Hematopoietic multipotent progenitor cell (in vitro differentiated cells): ENCODE data around the gene CIDEA. TPM values are rescaled to one million over a fixed set of nuclear protein-coding genes. Genes with fewer than 3 reads are reported as not detected.
A peak's percentile ranks its signal among the peaks of the same experiment; 100 is the strongest.
"Not testable (repeated sequence)": the region's sequence is repeated elsewhere in the genome, so short reads cannot be mapped to it uniquely, and the experiment has no call there.

Experiments used
- DNase-seq, 3 donors: peaks; one replicate each; pipeline ENCODE4 v3.0.0-alpha.2; 2011 to 2015; ENCODE audit warnings: low read depth in 2 of 3, low spot score in 2 of 3
- total RNA-seq: library from RNA; depleted of rRNA; stranded (reverse); fragments of >200 nt; gene quantifications from one replicate; pipeline ENCODE4 v1.2.3, GENCODE V29; 2012

CIDEA gene, protein sequence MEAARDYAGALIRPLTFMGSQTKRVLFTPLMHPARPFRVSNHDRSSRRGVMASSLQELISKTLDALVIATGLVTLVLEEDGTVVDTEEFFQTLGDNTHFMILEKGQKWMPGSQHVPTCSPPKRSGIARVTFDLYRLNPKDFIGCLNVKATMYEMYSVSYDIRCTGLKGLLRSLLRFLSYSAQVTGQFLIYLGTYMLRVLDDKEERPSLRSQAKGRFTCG
- not detected for total RNA-seq

DNA sequence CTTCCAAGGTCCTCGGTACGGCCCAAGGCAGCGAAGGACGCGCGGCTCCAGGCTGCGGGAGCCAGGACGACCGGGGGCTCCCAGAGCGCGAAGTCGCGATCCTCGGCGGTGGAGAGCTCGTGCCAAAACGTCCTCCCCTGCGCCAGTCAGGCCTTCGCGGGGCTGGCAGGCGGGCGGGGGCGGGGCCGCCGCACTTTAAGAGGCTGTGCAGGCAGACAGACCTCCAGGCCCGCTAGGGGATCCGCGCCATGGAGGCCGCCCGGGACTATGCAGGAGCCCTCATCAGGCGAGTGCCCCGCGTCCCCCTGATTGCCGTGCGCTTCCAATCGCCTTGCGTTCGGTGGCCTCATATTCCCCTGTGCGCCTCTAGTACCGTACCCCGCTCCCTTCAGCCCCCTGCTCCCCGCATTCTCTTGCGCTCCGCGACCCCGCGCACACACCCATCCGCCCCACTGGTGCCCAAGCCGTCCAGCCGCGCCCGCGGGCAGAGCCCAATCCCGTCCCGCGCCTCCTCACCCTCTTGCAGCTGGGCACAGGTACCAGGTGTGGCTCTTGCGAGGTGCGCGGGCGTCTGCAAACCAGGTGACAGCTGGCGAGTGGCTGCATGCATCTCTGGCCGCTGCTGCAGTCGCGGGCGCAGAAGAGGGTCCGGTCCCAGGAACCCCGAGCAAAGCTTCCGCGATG is at the start of gene CIDEA:
TSS of gene CIDEA (plus strand) at position 226 of the 684 bp plus-strand sequence. CDS start at position 249, 23 bp downstream.
- peak in 2 of 3 donors; percentile 15 to 42 for DNase-seq

DNA sequence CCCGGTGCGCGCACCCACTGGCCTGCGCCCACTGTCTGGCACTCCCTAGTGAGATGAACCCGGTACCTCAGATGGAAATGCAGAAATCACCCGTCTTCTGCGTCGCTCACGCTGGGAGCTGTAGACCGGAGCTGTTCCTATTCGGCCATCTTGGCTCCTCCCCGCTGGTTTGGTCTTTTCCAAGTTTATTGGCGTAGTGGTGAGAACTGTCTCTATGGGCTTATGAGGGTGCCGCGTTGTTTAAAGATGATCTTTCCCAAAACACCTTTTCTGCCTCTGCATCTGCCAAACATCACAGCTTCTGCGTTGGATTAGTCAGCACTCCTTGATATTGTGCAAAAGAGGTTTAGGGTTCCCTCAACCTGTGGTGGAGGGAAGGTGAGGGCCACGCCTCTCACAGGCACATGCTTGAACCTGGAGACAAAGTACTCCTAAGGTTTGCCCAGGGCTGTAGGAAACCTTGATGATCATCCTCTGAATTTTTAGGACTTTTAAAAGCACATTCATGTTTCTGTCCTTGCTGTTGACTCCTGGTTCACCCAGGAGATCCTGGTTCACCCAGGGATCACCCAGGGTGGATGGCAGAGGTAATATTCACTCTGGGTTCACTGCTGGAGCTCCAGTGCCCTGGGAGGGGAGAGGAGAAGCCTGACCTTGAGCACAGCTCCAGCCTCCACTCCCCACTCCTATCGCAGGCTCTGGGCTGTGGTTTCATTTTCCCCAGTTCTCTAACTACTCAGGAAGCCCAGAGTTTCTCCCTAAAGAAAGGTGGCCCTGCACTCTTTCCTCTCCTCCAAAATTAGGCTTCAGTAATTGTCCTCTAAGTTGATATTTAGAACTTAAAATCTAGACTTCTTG is 45.6 kb upstream of the CIDEA start:
- not testable (repeated sequence) for DNase-seq

DNA sequence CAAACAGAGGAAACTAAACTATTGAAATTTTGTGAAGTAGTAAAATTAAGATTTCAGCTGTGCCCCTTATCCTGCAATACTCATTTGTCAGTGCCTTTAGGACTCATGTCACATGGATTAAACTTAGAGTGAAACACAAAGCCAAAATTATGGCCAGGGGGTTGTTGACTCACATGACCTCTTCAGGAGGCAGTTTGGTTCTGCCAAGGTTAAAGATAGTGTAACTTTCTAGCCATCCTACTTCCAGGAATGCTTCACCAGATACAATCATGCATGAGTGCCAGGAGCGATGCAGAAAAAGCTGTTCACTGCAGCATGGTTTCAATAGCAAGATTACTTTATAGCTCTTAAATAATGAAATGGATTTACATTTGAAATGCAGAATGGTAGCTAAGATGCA is 41.9 kb upstream of the CIDEA start:
- DNase-seq = not testable (repeated sequence)

DNA sequence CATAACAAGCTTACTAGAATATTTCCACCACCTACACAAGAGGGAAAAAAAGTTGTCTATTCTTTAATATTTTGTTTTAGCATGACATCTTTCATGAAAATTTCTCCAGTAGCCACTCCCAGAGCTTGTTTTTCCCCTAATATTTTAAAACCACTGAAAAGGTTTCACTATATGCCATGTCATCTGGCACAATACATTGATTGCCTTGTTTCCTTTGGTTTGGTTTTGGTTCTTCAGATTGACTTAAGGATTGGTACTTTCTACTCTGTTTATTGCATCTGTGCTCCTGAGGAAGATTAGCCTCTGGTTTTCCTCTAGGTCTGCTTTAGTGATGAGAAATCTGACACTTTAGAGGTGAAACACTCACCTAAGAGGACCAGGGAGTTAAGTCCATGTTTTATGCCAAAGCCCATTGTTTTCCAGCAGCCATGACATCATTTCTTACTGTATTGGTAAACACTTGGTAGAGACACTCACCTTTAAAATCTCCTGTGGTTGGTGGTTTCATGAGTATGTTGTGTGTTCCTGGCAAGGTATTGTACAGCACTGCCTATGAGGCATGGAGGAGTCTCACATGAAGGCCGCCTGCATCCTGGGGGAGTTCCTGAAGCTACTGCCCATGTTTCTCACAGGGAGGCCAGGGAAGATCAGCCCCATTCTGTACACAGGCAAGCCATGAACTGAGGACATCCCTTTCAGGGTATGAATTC is 39.7 kb upstream of the CIDEA start:
- not testable (repeated sequence) for DNase-seq

DNA sequence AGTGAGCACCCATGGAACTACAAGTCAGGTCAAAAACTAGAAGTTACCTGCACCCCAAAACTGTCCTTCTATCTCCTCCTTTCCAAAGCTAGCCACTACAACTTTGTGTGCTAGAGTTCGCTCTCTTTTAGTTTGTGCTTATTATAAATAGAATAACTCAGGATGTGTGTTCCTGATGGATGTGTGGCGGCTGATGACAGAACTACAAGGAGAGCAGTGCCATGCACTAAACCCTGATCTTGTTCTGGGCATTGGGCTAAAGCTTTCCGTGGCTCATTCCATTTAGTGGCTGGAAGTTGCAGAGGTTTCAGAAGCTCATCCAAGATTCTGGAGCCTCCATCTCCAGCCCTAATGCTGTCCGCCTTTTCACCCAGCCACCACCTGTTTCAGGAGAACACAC is 37.7 kb upstream of the CIDEA start:
- DNase-seq = not testable (repeated sequence)

DNA sequence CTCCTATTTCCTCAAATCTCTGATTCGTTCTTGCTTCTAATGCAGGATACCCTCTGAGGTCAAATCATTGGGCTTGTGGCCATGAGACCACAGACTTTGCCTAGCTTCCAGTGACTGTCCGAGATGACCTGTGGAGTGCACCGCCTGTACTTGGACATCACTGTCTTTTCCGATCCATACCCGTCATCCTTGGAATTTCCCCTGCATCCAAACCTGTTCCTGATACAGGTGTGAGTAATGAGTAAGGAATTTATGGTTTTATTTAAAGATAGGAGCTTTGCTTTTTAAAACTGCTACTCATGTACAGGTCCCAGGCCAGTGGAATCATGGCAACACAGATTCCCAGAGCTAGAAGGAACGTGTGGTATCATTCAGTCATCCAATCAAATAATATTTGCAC is 35.6 kb upstream of the CIDEA start:
- not testable (repeated sequence) for DNase-seq

DNA sequence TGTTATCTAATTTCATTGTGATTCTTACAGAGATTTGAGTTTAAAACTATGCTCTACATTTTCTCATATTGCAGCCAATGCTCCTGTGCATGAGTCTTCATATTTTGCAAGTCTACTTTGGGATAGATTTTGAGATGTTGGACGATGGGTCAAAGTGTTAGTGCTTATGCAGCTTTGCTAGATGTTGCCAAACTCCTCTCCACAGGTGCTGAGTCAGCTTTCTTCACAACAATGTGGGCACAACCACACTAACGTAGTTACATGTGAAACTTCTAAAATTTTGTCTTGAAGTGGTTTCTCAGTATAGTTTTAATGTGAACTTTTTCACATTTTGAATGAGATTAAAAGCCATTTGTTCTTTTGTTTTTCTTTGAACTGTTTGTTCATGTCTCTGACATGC is 32.1 kb upstream of the CIDEA start:
- DNase-seq = not testable (repeated sequence)

DNA sequence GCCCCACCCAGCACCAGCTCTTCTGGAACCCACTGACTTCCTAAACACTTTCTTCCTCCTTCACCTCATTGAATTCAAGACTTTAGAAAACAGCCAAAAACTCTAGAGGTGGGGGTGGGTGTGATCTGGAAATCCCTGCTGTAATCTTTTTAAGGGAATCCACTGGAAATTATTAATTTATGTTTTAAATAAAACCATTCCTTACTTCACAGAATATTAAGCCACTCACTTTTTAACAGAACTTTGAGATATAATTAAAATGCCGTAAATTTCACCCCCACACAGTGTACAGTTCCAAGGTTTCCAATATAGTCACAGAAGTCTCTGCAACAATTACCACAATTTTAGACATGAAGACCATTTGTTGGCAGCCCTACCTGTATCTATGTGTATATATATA is 30.8 kb upstream of the CIDEA start:
- not testable (repeated sequence) for DNase-seq

DNA sequence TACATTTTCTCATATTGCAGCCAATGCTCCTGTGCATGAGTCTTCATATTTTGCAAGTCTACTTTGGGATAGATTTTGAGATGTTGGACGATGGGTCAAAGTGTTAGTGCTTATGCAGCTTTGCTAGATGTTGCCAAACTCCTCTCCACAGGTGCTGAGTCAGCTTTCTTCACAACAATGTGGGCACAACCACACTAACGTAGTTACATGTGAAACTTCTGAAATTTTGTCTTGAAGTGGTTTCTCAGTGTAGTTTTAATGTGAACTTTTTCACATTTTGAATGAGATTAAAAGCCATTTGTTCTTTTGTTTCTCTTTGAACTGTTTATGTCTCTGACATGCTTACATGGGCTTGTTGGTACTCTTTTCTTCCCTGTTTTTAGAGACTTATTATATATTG is 27.4 kb upstream of the CIDEA start:
- not testable (repeated sequence) for DNase-seq

DNA sequence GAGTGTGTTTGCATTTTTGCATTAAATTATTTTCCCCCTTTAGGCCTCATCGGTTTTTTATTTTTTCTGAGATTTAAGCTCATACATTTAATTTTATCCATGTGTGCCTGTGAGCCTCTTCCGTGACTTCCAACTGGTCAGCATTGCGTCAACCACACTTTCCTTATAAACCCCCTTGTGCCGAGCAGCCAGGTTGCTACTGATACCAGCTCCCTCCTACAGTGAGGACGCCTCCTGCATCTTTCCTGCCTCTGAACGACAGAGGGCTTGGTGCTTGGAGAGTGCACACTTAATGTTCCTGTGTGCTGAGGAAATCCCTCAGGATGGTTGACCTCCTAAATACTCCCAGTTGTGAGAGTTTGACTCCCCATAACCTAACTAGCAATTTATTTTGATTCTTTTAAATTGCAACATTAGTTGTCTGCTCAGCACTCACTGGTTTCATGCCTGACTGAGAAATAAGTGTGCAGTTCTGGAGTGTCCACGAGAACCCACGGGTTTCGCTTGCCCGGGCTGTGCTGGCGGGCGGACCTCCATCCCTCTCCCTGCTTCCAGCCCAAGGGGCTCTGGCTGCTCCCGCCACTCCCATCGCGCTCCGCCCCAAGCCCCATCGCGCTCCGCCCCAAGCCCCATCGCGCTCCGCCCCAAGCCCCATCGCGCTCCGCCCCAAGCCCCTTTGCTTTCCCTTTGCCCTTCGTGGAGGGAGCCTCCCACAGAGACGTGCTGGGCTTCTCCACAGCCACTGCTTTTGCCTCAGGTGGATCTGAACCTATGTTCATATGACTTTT is 26.6 kb upstream of the CIDEA start:
- not testable (repeated sequence) for DNase-seq

DNA sequence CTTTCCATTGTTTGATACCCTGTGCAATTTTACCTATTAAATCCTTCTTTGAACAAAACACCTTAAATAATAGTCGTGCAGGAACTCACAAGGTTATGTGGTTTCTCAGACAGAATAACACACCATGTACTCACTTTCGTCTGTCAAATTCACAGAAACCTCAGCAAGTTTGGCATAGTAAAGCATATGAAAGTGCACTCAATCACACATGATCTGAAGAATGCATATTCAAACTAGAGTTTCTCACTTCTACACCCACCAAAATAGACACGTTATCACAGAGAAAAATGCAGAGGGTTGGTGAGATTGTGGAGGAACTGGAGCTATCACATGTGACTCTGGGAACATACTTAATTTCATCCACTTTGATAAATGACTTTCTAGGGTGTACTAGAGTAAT is 25.9 kb upstream of the CIDEA start:
- DNase-seq = not testable (repeated sequence)

DNA sequence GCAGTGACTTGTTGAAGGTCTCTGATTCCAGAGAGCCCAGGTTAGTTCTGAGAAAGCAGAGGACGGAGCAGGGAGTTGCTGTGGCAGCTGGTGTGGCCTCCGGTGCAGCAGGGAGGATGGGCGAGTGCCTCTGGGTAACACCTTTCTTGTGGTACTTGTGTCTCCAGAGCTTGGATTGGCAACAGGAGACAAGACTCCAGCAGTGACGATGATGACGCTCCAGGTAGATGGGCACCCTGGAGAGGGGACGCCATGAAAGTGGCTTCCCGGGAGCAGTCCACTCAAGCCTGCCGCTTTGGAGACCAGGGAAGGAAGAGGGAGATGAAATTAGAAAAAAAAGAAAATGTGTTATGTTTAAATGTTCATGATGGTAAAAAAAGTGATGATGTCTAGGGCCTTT is 23.6 kb upstream of the CIDEA start:
- not testable (repeated sequence) for DNase-seq

DNA sequence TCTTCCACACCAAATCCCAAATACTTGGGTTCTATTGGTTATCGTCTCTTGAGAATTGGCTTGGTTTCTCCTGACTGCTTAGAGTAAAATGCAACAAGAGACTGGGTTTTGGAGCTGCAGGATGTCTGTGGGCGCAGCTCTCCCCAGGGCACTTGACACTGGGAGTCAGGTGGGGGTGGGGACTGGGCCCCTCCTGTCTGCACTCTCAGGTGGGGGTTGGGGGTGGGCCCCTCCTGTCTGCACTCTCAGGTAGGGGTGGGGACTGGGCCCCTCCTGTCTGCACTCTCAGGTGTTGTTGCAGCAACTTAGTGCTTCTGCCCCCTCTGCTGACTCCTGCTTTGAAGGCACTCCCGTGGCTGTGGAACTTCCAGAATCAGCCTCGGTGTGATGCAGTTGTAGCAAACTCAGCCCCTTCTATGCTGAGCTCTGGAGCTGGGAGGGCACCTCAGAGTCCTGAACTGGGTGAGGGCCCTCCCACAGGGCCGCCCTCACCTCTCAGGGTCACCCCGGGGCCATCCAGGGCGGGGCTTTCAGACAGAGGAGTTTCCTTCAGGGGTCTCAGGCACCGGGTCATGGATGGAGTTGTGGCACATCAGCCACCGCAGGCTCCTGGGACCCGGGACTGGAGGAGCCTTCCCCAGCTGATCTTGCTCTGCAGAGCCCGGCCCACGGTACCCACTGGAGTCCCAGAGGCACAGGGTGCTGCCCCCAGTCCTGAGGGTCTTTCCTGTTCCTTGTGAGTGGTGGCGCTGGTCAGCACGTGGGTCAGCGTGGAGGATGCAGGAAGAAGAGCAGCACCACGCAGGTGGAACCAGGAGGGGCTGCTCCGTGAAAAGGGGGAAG is 22.9 kb upstream of the CIDEA start:
- DNase-seq = no peak

DNA sequence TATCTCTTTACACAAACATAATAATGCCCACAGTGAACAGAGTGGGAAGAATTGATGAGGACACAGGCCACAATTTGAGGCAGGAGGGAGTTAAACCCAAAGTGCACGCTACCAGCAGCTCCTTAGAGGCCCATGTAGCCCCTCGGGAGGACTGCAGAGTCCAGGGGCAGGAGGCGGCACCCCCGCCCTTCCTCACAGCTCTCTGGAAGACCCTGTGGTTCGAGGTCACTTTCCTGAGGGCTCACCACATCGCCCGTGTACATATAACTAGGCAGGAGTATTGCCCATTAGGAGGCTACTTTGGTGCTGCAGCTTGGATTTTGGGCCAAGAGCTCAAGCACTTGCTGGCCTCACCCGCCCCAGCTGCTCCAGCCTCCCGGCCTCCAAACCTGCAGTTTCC is 22.2 kb upstream of the CIDEA start:
- DNase-seq = no peak

DNA sequence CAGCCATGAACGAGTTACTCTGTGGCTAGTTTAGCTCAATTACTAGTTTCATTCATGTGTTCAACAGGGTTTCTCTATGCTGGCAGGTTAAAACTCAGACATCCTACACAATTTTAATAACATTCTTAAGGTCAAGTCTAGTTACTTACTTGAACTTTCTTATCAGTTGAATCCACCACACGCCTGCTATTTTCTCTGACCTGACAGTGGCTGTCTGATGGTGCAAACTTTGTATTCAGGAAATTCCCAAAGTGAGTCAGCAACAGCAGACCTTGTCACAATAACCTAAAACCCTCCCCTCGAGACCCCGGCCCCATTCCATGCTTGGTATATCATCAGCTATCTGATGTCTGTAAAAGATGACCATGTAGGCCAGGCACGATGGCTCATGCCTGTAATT is 20.8 kb upstream of the CIDEA start:
- no peak for DNase-seq

DNA sequence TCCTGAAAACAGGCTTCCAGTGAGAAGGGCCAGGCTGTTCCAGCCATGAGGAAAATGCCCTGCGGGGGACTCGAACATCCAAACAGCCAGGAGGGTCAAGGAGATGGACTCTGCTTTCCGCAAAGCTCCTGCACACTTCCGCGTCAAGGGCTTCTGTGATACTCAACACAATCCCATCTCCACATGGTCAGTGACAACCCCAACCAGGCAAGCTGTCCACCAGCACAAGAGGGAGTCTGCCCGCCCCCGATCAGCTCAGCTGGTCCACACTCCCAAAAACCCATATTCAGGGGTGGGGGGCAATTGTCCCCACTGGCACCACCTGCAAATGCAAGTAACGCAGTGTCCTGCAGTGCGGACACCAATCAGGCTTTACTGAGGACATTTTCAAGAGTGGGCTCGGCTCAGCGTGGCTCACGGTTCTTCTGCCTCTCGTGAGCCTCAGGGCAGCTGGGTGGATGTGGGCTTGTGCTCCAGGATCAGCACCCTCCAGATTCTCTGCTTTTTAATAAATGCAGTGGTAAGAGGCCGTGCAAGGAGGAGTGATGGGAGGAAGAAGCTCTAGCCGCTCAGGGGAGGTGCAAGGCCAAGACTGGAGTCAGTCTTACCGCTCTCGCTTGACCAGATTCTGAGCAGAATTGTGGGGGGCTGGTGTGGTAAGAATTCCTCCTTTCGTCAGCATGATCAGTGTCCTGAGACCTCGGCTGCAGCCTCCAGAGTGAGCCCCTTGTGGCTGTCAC is 19.5 kb upstream of the CIDEA start:
- no peak for DNase-seq

DNA sequence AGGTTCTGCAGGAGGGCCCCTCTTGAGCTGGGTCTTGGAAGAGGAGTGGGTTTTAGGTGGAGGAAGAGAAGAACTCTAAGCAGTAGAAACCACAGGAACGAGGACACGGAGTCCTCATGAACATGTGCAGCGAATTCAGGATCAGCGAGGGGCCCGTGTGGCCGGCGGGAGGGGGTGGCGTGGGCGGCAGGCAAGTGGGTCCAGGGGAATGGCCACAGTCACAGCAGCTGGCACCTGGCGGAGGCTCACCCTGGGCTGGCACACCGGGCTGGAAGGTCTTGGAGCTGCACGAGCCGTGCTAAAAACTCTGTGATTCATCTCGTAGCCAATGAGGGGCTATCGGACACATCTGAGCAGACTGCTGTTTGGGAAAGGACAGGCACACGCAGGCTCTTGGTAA is 18.0 kb upstream of the CIDEA start:
- no peak for DNase-seq
